HG03064 (cell line): ENCODE results near the gene FTO.
A peak's percentile ranks its signal among the peaks of the same experiment; 100 is the strongest.
"Not testable (repeated sequence)": the region's sequence is repeated elsewhere in the genome, so short reads cannot be mapped to it uniquely, and the experiment has no call there.

ENCODE experiments used
- ATAC-seq: cut with Tn5 transposase; IDR thresholded peaks from one replicate; pipeline ENCODE4 v1.9.1; 2021; ENCODE audit warnings: low read depth; ENCODE audit not compliant: unreplicated experiment

Gene FTO

DNA sequence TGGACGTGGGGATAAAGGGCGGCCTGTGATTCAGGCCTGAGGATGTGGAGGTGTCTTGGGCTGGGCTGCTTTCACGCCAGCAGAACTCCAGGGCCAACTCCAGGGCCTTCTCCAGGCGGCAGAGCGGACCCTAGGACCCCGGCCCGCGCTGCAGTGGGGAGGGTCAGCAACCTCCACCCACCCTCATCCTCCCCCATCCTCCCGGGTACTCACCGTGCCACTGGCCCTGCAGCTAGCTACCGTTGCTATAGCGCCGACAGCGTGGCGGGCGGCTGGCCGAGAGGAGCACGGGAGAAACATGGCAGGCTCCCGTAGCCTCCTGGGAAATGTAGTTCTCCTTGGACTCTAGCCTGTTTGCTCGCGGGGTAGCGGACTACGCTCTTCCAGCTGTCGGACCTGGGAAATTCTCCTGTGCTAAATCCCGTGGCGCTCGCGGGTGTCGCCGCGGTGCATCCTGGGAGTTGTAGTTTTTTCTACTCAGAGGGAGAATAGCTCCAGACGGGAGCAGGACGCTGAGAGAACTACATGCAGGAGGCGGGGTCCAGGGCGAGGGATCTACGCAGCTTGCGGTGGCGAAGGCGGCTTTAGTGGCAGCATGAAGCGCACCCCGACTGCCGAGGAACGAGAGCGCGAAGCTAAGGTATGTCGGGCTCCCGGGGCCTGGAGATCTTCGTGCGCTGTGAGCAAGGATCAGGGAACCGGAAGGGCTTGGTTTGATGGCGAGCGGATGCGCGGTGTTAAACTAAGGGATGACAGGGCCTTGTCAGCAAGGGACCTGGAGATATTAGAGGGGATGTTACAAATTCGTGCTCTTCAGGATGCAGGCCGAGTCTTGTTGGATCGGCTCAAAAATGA is at the start of gene FTO, which contains the start of gene RPGRIP1L:
FTO (plus strand) TSS at position 567 of the 855 bp plus-strand sequence.
RPGRIP1L (minus strand) TSS at position 270 of the 855 bp plus-strand sequence. CDS start 3,136 bp downstream, outside the sequence.
- peak; percentile 99 for ATAC-seq

GRCh38 chr16:53654946-53655345 is 49.0 kb upstream of the FTO start:
- ATAC-seq, result no peak

DNA sequence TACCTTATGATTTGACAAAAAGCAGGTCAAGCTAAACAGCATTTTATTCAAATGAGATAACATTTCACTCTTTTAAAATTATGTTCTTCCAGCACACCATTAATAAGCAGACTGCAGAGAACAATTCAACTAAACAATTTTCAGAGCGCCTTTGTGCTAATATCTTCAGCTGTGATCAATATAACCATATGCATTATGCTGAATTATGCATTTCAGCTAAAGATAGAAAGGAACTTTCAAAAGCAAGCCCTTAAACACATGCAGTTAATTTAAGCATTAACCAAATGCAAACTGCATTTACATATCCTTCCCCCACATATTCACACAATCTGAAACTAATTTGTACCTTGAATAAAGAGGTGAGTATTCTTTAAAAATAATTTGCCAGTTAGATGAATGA is 41.9 kb upstream of the FTO start:
- ATAC-seq, result no peak

GRCh38 chr16:53664724-53665345 is 39.1 kb upstream of the FTO start:
- no peak for ATAC-seq

GRCh38 chr16:53666786-53667415 is 37.1 kb upstream of the FTO start:
- ATAC-seq, result no peak

GRCh38 chr16:53668869-53669268 is 35.1 kb upstream of the FTO start:
- no peak for ATAC-seq

DNA sequence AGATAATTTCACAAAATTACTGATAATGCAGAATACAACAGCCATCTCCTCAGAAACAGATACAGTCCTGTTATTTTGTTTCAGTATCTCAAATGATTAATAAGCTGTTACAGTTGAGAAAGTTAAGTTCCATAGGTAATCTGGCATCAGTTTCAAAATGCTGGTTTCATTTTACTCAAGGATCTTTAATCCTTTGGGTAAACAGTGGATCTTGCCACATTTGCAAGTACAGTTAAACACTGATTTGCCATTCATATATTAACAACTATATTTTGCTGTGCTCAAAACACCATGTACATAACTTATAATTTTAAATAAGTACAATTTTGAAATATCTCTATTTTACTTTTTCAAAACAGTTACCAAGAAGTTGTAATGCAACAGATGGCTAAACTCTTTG is 31.5 kb upstream of the FTO start:
- no peak for ATAC-seq

DNA sequence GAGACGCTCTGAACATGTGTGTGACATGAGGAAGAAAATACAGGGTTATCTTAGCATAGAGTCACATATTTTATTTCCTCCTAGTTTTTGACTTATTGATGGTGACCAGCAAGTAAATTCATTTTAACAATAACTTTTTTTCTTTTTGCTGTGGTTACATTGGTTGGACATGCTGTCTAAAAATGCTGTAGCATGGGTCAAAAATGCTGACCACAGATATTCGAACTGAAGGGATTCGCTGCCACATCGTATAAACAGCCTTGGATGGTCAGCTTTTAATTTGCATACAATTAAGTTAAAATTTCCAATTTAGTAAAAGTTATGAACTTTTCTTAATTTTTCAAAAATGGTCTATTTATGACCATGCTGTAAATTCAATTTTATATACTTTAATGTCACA is 30.8 kb upstream of the FTO start:
- no peak for ATAC-seq

DNA sequence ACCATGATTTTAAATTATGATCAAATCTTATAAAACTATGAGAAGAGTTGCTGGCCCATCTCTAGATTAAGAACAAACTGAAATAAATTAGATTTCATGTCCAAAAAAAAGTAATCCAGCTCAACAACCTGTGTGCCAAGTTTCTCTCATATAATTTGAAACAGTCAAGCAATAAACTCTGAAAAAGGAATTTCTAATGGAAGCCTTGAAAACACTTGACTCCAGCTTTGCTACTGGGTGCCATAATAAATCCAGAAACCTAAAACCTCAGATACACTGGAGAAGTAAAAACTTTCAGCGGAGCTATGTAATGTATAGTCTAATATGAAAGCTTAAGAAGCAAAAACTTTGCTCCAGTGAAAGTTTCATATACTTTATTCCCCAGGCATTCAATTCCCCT is 25.8 kb upstream of the FTO start:
- ATAC-seq, result no peak

DNA sequence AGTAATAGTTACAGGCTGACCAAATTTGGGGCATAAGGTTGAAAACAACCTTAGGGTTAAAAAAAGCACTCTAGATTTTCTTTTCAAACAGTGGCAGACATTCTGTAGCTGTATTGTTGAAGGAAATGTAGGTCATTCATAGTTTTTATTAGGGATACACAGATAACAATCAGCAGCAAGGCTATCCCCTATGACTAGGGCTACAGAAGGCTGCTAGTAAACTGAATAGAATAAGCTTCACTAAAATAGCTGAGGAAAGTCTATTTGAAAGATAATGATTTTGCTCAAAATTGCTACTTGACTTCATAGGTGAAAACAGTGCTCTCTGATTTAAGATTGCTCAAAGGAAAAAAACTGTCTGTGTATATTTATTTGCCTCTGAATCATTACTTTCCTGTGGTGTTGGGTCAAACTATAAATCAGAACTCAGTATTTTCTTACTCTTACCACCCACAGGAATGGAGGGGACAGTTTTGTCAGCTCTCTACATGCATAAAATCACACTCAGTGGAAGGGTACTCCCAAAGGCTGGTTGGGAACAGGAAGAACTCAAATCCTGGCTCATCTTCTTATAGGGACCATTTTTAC is 25.1 kb upstream of the FTO start:
- ATAC-seq, result no peak

GRCh38 chr16:53680756-53681155 is 23.2 kb upstream of the FTO start:
- no peak for ATAC-seq

- no peak for ATAC-seq
Measured at GRCh38 chr16:53681354-53681753, 22.6 kb upstream of the FTO start.

DNA sequence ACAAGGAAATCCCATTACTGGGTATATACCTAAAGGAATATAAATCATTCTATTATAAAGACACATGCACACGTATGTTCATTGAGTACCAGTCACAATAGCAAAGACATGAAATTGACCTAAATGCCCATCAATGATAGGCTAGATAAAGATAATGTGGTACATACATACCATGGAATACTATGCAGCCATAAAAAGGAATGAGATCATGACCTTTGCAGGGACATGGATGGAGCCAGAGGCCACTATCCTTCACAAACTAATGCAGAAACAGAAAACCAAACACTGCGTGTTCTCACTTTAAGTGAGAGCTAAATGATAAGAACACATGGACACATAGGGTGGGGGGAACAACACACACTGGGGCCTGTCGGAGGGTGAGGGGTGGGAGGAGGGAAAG is 18.6 kb upstream of the FTO start:
- ATAC-seq, result not testable (repeated sequence)

DNA sequence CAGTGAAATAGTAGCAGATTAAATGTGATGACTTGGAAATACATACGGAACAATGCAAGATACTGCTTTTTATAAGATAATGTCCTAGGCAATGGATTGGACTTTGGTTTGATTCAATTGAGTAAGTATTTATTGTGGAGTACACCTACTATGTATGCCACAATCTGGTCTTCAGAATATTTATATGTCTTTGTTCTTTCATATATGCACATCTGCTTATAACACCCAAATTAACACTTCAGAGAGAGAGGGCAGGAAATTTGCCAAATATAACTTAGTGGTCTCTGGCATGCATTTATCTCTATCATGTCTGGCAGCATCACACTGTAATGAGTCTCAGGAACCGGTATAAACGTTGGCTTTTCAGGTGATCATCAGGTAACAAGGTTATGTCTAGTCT is 17.2 kb upstream of the FTO start:
- no peak for ATAC-seq

DNA sequence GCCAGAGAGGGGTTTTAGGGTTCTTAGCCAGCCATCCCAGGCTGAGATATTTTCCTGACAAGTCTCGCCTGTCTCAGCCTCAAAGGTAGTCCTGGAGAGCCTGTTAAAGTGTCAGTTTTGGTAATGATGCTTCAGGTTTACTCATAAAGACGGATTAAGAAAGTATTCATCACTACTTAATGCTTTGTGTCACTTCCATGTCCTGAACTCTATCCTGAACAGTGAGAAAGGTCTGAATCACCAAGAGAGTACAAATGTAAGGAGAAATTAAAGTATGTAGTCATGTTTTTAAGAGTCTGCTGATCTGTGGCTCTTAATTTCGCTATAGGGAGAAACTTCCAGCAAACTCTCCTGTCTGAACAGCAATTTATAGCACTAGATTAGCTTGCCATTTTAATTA is 14.3 kb upstream of the FTO start:
- no peak for ATAC-seq

DNA sequence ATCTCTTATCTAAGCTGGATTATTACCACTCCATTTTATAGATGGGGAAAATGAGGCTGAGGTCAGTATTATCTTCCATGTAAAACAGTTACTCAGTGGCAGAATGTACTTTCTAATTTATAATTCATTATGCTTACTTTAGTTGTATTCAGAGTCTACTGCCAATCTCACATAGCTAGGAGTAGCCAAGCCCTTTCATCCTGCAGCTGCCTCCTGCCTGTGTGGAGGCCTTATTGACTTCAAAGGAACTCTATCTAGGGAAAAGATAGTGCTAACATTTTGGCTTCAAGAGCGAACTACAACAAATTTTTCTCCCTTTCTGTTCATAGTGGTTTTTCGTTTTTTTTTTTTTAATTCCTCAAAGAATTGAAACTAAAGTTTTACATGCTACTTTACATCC is 13.2 kb upstream of the FTO start:
- no peak for ATAC-seq

- ATAC-seq, result no peak
Measured at GRCh38 chr16:53692146-53692545, 11.8 kb upstream of the FTO start.

DNA sequence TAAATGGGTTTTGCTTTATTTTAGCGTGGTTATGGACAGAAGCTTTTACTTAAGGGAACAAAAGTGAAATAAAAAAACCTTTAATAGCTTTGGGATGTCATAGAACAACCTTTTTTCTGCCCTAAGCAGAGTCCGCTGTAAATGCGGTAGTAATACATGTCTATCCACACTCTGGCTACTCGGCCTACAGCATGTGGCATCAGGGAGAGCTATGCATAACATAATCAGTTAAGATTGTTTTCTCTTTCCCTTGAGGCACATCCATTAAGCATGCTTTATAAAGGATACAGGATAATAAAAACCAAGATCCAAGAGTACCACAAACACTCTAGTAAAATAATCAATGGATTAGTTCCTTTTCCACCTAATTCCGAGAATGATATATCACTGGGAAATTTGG is 10.6 kb upstream of the FTO start:
- no peak for ATAC-seq

DNA sequence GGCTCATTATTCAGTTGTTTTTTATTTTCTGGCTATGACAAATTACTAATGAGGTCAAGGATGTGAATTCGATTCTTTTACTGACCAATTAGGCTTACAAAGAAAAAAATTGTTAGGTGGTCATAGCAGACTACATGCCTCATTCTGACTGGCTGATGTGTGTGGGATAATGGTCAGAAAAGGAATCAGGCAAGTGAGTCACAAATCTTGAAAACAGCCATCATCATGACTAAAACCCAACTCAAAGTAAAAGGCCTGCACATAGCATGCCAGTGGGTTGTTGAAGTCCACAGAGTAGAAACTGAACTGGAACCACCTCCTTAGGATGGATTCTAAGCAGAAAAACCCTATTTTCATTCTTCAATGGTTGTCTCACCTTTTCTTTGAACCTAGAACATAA is 8.9 kb upstream of the FTO start:
- ATAC-seq, result no peak

DNA sequence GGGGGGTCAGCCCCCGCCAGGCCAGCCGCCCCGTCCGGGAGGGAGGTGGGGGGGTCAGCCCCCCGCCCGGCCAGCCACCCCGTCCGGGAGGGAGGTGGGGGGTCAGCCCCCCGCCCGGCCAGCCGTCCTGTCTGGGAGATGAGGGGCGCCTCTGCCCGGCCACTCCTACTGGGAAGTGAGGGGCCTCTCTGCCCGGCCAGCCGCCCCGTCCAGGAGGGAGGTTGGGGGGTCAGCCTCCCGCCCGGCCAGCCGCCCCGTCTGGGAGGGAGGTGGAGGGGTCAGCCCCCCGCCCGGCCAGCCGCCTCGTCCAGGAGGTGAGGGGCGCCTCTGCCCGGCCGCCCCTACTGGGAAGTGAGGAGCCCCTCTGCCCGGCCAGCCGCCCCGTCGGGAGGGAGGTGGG is 5.7 kb upstream of the FTO start:
- not testable (repeated sequence) for ATAC-seq

DNA sequence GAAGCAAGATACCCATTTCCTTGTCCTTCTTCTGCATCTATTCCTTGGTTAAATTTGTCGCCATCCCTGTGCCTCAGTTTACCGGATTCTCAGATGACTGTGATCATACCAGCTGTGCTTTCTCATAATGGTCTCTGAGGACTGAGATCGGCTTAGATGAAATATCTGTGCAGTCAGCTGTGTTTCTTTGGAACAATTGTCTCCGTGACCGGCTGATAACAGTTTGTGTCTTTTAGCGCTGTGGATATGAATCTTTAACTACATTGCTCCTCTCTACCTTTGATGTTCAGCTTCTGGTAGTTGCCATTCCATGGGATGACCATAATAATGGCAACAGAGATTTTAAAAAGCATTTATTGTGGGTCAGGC is 473 bp downstream of the FTO start:
- no peak for ATAC-seq
